Measurements from ENCODE around the gene SPTSSB. TPM values are rescaled to one million over a fixed set of nuclear protein-coding genes. Genes with fewer than 3 reads are reported as not detected.

Gene SPTSSB
- total and polyA plus RNA-seq, 9 of the 15 experiments (the other 6 are each of a cell fraction or from before 2014, with no cell fraction given), result 0.07 TPM; not detected in 8

GRCh38 chr3:161332792-161333191 is 38.5 kb downstream of the SPTSSB start:
- Histone ChIP-seq H3K9me3 (replicated peaks; ENCODE audit: control insufficient read depth, insufficient read depth, low read depth, low read length) (no peaks in the 10 kb centered on the region), H4K20me1 (replicated peaks; ENCODE audit: control insufficient read depth, insufficient read depth, low read length) (no peaks in the 10 kb centered on the region), H3K27me3 (ENCODE audit: control insufficient read depth in 2 of 2, insufficient read depth in 2 of 2, low read length in 2 of 2) (no peaks in the 10 kb centered on the region), H3K36me3 (ENCODE audit: control insufficient read depth, insufficient read depth, low read length) (no peaks in the 10 kb centered on the region), H3K4me2 (ENCODE audit: insufficient read depth, low read length) (no peak overlapping the region), H2AFZ (ENCODE audit: low read depth, low read length) (no peak overlapping the region), H3K9me1 (ENCODE audit: control insufficient read depth, insufficient read depth, low read length) (no peaks in the 10 kb centered on the region), H3K9ac (ENCODE audit: insufficient read depth in 1 of 2, low read depth in 2 of 2, low read length in 2 of 2) (no peak overlapping the region), H3K4me1 (replicated peaks in 1 of 2; ENCODE audit: control insufficient read depth in 2 of 2, insufficient read depth in 2 of 2, low read length in 2 of 2) (no peaks in the 10 kb centered on the region), H3K27ac (ENCODE audit: extremely low read depth, low read depth, low read length) (no peak overlapping the region), H3K4me3 (no peak overlapping the region), H3K79me2 (ENCODE audit: control insufficient read depth, insufficient read depth, low read length) (no peaks in the 10 kb centered on the region)
- ChIA-PET CTCF (ENCODE audit: low intra/inter-chr PET ratio) (no interaction called here), POLR2A (no interaction called here)
- ATAC-seq (no peak), DNase-seq (ENCODE audit: extremely low read depth in 1 of 4, low spot score in 3 of 4) (no peak), FAIRE-seq (no peak)
- intact Hi-C loops (cut with micrococcal nuclease) (no loop called here), in situ Hi-C loops (cut with MboI) (no loop called here)
- TF ChIP-seq PHF21A (IDR thresholded peaks at IDR 0.05; ENCODE audit: borderline replicate concordance, low read depth) (no peak), EGR1 (conservative IDR thresholded peaks at IDR 0.05) (no peak)
- no TSS peak for BruUV-seq (replicated peaks)
- WGBS (ENCODE audit: insufficient coverage, low coverage, missing lambda C conversion rate), result 0% methylated on average over 1 of the region's 1 CpG

- ATAC-seq (no peak), FAIRE-seq (no peak), DNase-seq (ENCODE audit: extremely low read depth in 1 of 4, low spot score in 3 of 4) (no peak)
- Histone ChIP-seq H3K4me1 (replicated peaks in 1 of 2; ENCODE audit: control insufficient read depth in 2 of 2, insufficient read depth in 2 of 2, low read length in 2 of 2) (no peaks in the 10 kb centered on the region), H3K27ac (ENCODE audit: extremely low read depth, low read depth, low read length) (no peak overlapping the region), H3K79me2 (ENCODE audit: control insufficient read depth, insufficient read depth, low read length) (no peaks in the 10 kb centered on the region), H3K27me3 (ENCODE audit: control insufficient read depth in 2 of 2, insufficient read depth in 2 of 2, low read length in 2 of 2) (no peaks in the 10 kb centered on the region), H3K4me3 (no peak overlapping the region), H3K9me3 (replicated peaks; ENCODE audit: control insufficient read depth, insufficient read depth, low read depth, low read length) (no peaks in the 10 kb centered on the region), H3K9me1 (ENCODE audit: control insufficient read depth, insufficient read depth, low read length) (no peaks in the 10 kb centered on the region), H2AFZ (ENCODE audit: low read depth, low read length) (no peak overlapping the region), H3K36me3 (ENCODE audit: control insufficient read depth, insufficient read depth, low read length) (no peaks in the 10 kb centered on the region), H4K20me1 (replicated peaks; ENCODE audit: control insufficient read depth, insufficient read depth, low read length) (no peaks in the 10 kb centered on the region), H3K4me2 (ENCODE audit: insufficient read depth, low read length) (no peak overlapping the region), H3K9ac (ENCODE audit: insufficient read depth in 1 of 2, low read depth in 2 of 2, low read length in 2 of 2) (no peak overlapping the region)
- POLR2A ChIA-PET, result no interaction called here
- CTCF ChIA-PET (ENCODE audit: low intra/inter-chr PET ratio), result no interaction called here
- TF ChIP-seq GABPA (tag; conservative IDR thresholded peaks at IDR 0.05; ENCODE audit: low read depth), result no peak
- TF ChIP-seq ARID2 (IDR thresholded peaks at IDR 0.05), result no peak
- no peak for TF ChIP-seq ZKSCAN8 (CRISPR knock-in tag; IDR thresholded peaks at IDR 0.05)
- in situ Hi-C loops (cut with MboI) (no loop called here), intact Hi-C loops (cut with micrococcal nuclease) (no loop called here)
- BruUV-seq (replicated peaks), result no TSS peak
- 0% methylated on average over 2 of the region's 2 CpGs for WGBS (ENCODE audit: insufficient coverage, low coverage, missing lambda C conversion rate)
Observed at GRCh38 chr3:161325059-161325458, 46.3 kb downstream of the SPTSSB start.
